NCI-H345 treated with DMSO at 0.1 percent for 48 hours (cell line): ENCODE measurements around the gene IRS2.
"Not testable (repeated sequence)": the region's sequence is repeated elsewhere in the genome, so short reads cannot be mapped to it uniquely, and the experiment has no call there.

ENCODE experiments used
- DNase-seq: peaks from one replicate; lab custom pipeline; 2025; ENCODE audit not compliant: unreplicated experiment; lab: John Stamatoyannopoulos, UW

Gene IRS2

DNA sequence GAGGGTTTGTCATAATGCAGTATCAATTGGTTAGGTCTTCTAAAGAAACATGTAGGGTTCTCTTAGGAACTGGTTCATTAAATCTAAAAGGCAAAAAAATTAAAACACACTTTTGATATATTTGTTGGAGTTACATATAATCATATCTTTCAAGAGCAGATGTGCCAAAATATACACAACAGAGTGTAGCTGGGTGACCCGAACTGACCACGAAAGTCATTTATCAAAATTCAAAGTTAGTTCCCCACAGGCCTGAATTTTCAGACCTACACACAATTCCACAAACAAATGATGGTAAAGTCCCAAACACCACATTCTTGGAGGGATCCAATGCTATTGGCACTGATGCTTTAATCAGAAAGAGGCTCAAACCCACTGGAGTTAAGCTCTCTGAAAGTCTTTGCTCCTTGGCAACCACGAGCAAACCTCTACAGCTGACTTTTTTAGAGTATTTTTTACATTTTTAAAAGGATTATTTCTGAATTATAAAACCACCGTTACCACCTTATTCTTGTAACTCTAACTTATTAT is 50.9 kb downstream of the IRS2 start:
- DNase-seq, result no peak

DNA sequence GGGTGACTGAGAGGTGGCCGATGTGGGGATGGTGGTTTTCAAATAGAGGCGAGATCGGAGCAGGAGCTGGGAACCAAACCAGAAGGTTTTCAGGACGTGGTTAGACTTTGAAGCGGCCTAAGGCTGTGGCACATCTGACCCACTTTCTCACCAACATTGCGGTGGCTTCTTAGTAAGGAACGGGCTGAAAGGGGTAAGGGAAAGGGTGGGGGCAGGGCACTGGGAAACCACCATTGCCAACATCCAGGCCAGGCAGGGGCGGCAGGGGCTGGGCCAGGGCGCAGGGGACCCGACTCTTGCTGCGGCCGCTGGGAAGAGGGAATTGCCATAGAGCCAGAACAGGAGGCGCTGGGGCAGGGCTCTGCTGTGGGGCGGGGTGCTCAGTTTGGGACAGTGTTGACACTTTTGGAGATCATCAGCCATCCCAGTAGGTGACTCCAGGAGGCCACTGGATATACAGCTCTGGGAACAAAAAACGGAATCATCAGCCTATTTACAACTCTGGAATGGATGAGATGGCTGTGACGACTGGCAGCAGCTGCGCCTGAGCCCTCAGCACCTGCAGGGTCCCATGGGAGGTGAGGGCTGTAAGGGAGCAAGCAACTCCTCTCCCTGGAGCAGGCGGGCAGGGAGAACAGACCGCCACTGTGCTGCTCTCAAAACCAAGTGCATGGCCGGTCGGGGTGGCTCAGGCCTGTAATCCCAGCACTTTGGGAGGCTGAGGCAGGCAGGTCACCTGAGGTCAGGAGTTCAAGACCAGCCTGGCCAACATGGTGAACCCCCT is 52.2 kb downstream of the IRS2 start:
- DNase-seq, result peak; percentile 6

DNA sequence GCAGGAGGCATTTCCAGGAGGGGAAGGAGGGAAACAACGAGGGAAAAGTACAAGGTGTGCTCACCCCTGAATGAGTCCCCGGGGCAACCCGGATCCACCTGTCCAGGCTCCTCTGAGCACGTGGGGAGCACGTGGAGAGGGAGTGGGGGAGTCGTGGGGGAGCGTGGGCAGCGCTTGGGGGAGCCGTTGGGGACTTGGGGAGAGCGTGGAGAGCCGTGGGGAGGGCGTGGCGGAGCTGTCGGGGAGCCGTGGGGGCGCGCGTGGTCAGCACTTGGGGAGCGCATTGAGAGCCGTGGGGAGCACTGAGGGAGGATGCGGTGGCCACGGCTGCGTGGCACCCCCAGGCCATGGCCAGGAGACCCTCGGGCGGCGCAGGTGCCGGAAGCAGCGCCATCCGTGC is 52.8 kb downstream of the IRS2 start:
- DNase-seq, result no peak

DNA sequence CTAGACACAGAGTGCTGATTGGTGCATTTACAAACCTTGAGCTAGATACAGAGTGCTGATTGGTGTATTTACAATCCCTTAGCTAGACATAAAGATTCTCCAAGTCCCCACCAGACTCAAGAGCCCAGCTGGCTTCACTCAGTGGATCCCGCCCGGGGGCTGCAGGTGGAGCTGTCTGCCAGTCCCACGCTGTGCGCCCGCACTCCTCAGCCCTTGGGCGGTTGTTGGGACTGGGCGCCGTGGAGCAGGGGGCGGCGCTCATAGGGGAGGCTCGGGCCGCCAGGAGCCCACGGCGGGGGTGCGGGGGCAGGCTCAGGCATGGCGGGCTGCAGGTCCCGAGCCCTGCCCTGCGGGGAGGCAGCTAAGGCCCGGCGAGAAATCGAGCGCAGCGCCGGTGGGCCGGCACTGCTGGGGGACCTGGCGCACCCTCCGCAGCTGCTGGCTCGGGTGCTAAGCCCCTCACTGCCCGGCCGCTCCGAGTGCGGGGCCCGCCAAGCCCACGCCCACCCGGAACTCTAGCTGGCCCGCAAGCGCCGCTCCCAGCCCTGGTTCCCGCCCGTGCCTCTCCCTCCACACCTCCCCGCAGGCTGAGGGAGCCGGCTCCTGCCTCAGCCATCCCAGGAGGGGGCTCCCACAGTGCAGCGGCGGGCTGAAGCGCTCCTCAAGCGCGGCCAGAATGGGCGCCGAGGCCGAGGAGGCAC is 53.8 kb downstream of the IRS2 start:
- DNase-seq, result not testable (repeated sequence)

DNA sequence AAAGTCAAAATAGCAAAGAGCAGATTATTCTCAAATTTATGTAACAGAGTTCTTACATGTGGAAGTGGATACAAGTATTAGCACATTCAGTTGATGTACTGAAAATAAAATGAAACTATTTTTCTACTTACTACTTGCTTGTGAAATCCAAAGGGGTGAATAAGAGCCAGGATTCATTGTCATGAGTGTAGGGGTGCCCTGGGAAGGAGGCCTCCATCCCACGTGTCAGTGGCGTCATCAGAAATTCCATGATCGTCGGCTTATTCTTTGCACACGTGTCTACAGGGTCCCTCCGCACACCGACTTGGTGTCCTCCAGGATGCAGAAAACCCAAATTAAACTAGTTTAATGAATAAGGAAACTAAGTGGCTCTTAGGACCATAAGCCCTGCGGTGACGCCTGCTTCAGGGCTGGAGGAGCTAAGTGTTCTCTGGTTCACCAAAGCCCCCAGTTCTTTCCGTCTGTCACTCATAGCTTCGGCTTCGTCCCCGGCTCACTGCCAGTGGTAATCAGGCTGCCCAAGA is 55.5 kb downstream of the IRS2 start:
- no peak for DNase-seq

DNA sequence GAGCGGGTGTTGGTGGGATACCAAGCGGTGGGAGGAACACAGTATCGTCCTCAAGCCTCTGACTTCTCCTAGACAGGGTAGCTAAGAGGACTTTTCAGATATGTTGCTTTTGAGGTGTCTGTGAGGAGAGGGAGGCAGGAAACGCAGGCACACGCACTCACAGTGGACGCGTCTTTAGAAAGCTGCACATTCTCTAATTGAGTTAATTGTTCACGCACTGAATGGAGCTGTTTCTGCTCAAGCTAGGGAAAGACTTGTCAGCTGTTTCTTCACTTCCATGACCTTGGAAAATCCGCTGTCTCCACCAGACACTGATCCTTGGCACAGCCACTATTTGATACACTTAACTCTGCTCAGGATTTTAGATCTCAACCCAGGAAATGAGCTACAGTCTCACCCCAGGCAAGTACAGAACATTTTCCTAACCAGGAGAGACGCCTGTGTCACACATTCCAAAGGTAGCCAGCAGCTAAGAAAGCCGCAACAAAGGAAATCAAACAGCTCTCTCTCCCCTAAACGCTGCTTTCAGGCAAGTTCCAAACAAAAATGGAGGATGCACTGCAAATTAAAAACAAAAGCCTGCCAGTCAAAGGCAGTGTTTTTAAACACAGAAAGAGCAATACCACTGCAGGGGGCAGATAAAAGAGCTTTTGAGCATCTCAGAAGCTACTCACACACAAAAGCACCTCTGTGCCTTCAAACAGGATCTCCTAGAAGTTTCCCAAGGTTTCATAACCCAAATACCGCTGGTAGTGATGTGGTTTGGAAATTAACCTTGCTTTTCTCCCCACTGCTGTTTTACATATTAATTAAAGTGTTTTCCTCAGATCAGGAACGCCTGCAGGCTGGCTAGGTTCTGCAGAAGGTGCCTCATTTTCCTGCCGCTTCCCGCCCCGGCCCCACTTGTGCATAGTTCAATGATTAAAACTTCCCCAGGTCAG is 57.3 kb downstream of the IRS2 start:
- no peak for DNase-seq

DNA sequence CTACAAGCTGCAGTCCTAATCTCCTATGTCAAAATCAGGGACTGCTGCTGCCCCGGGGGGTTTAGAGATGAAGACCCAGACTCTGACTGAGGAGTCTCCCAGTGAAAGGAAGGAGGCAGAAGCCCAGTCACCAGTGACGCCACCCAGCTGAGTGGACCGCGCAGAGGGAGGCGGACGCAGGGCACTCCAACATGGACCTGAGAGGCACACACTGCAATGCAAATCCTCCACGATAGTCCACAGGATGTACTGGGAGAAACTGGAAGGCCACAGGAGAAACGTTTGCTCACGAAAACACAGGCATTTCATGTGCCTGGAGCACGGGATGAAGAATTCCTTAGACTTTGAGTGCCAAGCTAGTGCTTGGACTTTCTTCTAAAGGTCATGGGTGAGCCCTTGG is 58.3 kb downstream of the IRS2 start:
- DNase-seq, result no peak

DNA sequence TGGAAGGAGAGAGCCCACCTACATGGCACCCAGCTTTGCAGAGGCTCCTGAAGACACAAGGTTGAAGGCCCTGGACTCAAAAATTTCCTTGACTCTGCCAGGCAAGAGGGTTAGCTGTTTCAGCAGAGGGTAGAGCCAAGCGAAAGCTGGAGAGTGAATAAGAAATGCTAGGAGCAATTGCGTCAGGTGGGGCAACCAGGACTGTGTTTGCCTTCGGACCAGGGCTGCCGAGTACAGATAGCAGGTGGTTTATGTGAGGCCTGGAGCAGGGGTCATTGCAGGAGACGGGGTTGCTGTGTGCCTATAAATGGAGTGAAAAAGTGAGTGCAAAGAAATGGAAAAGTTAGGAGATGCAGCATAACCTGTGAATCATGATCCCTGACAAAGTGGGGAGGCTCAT is 59.1 kb downstream of the IRS2 start:
- no peak for DNase-seq

DNA sequence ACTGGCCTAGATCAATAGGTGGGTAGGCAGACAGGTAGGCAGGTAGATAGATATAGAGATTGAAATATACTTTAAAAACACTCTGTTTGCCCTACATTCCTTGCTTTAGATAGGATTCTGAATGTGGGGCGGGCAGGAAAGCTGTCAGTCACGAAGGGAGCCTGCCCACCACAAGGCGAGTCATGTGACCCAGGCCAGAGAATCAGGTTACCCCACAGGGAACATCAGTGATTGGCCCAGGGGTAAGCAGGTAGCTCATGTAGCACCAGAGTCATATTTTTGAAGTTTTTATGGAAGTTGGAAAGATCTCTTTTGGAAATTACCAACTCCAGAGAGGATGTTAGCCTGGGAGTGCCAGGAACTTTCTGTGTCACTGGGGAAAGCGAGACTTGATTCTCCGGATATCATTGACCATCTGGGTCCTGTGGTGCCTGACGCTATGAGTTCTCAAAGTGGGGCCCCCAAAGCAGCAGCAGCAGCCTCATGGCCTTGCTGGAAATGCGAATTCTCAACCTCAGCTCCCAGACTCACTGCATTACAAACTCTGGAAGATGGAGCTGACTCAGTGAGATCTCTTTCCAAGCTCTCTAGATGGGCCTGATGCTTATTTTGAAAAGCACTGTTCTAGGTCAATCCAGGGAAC is 60.3 kb downstream of the IRS2 start:
- DNase-seq, result no peak

DNA sequence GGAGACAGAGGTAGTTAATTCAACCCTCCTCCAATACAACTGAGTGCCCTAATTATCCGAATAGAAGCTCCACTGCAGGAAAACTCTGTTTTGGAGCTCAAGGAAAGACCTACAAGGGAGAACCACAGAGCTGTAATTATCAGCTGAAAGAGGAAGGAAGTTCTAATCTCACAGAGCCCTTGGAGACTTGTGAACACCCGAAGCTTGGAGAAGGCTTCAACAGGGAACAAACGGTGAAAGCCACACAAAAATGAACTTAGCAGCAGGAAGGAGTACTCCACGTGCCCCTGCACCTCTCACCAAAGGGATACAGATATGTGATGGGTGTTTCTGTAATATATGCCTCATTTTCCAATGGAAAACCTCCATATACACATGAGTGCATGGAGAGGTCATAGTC is 61.1 kb downstream of the IRS2 start:
- DNase-seq, result no peak

DNA sequence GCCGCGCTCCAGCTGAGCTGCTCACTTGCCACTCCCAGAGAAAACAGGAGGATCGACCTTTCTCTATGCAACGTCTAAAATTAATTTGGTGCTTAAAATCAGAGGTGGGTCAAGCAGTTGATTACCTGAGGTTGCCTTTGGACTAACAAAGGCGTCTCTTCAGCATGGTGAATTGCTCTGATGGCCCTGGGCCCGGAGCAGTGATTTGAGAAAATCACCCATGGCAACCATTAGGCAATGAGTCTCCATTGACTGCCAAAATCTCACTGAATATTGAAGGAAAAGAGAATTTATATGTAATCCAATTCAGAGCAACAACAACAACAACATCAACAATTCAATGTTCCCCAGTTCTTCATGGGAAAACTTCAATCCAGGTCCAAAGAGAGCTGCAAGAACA is 61.8 kb downstream of the IRS2 start:
- no peak for DNase-seq

DNA sequence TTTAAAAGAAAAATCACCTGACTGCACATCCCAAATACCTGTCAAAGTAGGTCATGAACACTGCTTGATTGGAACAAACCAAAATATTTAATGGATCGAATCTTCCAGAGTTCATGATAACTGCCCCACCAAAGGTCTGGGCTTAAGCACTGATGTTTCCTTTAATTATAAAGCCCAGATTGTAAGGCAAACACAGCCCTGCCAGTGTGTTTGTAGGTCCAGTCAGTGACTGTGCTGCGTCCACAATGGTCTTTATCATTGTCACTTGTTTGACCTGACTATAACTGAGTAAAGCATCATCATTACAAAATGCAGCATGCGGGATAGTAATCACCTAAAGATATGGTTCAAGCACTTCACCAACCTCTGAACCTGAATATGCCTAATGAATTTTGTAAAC is 63.3 kb downstream of the IRS2 start:
- no peak for DNase-seq

DNA sequence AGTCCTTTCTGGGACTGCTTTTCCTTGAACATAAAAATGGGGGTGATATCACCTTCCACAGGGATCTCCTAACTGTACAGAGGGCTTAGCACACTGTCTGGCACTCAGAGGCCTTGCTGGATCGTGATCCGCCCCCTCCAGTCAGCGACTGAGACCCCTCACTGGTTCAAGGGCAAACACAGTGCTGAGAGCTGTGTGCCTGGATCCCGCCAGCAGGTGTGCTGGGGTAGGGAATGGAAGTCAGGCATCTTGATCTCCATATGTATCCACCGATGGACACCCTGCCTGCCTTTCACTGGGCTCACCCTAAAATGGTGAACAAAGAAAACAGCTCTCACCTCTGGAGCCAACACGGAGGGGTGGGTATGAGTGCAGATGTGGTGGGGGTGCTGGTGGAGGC is 64.3 kb downstream of the IRS2 start:
- DNase-seq, result no peak

DNA sequence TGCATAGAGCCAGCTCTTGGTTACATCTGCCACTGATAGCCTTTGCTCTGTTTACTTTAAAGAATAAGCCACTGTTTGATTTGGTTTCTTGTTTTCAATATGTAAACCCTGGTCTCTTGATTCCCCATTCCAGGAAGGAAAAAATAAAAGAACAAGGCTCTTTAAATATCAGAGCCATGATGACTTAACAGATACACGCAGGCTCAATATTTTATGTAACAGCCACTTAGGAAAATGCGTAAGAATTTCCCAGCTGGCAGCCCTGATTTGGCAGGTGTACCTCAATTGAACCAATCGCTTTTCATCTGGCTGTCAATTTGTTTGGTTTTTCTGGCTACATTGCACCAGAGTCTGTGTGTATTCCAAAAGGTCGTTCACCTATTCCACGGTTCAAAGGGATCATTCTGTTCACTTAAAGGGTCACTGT is 65.6 kb downstream of the IRS2 start:
- DNase-seq, result peak; percentile 58

DNA sequence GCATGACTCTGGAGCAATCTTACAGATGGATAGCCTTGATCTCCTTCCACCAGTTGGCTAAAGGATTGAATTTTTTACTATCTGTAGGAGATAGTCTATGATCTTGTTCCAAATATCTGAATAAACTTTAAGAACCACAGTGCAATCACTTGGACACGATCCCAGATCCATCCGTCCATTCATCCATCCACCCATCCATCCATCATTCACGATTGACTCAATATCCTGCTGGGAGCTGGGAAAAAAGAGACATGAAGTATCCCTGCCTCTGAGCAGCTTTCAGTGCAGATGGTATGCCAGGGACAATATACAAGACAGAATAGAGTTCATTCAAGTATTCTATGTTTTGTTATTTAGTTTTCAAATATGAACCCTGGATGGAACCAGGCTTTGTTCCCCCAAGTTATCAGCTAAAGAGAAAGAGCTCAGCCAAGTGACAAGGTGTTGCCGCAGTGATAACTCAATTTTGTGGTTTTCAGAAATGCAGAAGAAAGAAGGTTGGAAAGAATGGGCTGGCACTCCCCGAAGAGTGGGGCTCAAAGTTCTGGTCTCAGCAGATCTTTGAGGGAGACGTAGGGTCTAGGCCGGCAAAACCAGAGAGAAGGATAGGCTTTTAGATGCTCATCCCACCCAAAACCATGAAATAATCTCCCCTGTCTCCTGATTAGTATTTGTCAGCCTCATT is 66.3 kb downstream of the IRS2 start:
- peak; percentile 56 for DNase-seq

DNA sequence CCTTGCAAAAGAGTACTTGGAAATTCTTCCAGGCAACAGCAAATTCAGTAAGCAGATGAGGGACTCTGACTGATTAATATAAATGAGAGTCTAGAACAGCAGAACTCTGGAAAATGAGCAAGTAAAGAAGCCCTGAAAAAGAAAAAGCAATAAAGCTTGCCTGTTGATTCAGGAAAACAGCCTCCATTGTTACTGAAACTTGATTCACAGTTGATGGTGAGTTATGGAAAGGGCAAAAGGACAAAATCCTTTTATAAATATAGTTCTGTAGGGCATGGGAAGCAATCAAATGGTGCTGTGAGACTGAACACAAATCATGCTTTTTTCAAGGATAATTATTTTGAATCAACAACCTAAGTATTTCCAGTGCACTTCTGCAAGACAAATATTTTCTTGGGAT is 67.7 kb downstream of the IRS2 start:
- DNase-seq, result no peak

DNA sequence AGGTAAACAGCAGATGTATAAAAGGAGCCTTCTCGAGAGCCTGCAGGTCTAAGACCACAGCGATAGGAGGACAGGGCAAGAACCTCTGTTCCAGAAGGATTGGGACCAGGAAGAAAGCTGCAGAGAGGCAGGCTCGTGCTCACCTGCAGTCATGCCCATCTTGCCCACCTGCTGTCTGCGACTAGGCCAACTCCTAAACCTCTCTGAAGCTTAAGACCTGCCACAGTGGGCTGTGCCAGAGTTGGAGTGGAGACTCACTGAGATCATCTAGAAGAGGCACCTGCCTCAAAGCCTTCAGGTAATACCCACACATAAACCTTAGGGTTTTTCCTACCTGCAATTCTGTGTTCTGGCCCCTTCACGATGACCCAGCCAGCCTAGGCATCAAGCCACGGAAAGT is 68.7 kb downstream of the IRS2 start:
- DNase-seq, result no peak

DNA sequence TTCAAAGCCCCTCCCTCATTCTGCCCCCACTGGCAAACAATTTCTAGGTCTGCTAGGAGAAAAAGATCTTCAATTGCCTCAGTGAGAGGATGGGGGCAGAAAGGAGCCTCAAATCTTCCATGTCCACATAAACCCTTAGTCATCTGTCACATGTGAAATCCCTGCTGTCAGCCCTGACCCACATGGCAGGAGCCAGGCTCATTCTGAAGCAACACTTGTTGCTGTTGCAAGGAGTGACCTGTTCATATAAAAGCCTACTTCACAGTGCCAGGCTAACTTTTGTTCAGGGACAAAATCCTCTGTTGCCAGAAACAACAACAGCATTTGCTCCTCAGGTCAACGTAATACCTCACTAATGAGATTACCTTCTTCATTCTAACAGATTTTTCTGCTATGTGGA is 70.5 kb downstream of the IRS2 start:
- DNase-seq, result no peak

DNA sequence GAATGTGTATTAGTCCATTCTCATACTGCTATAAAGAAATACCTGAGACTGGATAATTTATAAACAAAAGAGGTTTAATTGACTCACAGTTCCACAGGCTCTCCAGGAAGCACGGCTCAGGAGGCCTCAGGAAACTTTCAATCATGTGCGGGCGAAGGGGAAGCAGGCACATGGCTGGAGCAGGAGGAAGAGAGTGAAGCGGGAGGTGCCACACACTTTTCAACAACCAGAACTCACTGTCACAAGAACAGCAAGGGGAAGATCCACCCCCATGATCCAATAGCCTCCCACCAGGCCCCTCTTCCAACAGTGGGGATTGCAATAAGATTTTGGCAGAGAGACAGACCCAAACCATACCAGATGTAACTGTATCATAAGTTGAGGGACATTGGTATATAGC is 72.7 kb downstream of the IRS2 start:
- DNase-seq, result no peak

DNA sequence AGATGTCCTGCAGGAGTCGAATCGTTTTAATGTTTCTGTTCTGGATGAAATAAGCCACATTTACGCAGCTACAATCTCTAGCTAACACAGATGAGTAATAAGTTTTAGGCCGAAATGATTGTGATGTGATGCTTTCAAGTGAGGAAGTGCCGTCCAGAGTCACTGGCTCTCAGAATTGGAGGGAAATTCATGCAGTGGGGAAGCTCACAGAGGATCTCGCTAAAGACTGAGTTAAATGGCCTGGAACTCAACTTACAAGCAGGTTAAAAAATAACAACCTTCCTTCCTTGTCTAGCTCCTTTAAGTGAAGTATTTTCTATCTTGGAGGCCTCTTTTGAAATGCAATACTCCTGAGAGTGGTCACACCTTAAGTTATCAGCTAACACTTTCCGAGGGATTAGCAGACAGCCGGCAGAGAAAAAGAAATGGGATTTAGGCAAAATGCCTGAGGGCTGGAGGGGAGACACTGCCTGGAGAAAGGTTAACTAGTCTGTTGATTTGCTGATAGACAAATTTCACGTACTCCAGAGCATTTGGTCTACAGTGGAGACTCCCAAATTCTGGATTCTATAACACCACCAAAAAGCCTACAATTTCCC is 74.2 kb downstream of the IRS2 start:
- DNase-seq, result no peak
